Right lobe of liver (tissue), 6 donors: ENCODE measurements around the gene SEC23IP. TPM values are rescaled to one million over a fixed set of nuclear protein-coding genes. Genes with fewer than 3 reads are reported as not detected.
"Not testable (repeated sequence)": the region's sequence is repeated elsewhere in the genome, so short reads cannot be mapped to it uniquely, and the experiment has no call there.

Experiments used
- ATAC-seq, 4 donors: fragments of 200-7000 bp; cut with Tn5 transposase; one replicate each; pipeline ENCODE4 v1.9.1; 2020; ENCODE audit warnings: mild to moderate bottlenecking in 4 of 4, moderate library complexity in 4 of 4
- DNase-seq, 3 donors: peaks; one replicate each; pipeline ENCODE4 v3.0.0-alpha.2; 2020
- H3K27ac ChIP-seq, 3 donors: fragments of 200-600 bp; one replicate each; pipeline ENCODE4 v1.8.0; 2022
- H3K27me3 ChIP-seq, 2 donors: fragments of 200-600 bp; one replicate each; pipeline ENCODE4 v1.8.0; 2022
- H3K36me3 ChIP-seq, 4 donors: fragments of 200-600 bp; sonication (generic) in 1 of 4; one replicate each; pipeline versions ENCODE4 v1.5.1 to v1.8.0; 2017 to 2022; ENCODE audit warnings: control low read depth in 1 of 4
- H3K4me1 ChIP-seq, 4 donors: fragments of 200-600 bp; sonication (generic) in 1 of 4; one replicate each; pipeline versions ENCODE4 v1.5.1 to v1.8.0; 2017 to 2022; ENCODE audit warnings: control low read depth in 1 of 4
- H3K4me3 ChIP-seq, 3 donors: fragments of 200-600 bp; one replicate each; pipeline ENCODE4 v1.8.0; 2022
- H3K9me3 ChIP-seq, 4 donors: fragments of 200-600 bp; sonication (generic) in 1 of 4; one replicate each; pipeline versions ENCODE4 v1.5.1 to v1.8.0; 2017 to 2022; ENCODE audit warnings: control low read depth in 1 of 4
- POLR2A ChIP-seq: fragments of 450-650 bp; IDR thresholded peaks from one replicate; pipeline ENCODE4 v1.6.1; 2017; ENCODE audit warnings: antibody characterized with exemption, mild to moderate bottlenecking
- WGBS: methylation state at CpG from one replicate; pipeline ENCODE4 v1.1.6; 2018; ENCODE audit warnings: low coverage, low lambda C conversion rate; ENCODE audit not compliant: insufficient coverage; ENCODE audit errors: missing lambda C conversion rate; 5-methylcytosine and 5-hydroxymethylcytosine counted together
- intact Hi-C, 2 donors: fragments of 100-400 bp; cut with DNase I; formaldehyde crosslinking; loops; one replicate each; pipeline versions ENCODE4 v1.11.2 to v1.14.1; 2022
- total RNA-seq, 6 experiments: library from RNA; depleted of rRNA in 2 of 6; stranded (reverse); fragments of >200 nt in 2 of 6; fragmentation: NEBNext Ultra II Directional in 3 of 6; extraction: Animal tissue kit (Norgen Biotek cat#: 25700) in 3 of 6; gene quantifications; one replicate each; pipeline versions ENCODE4 v1.1.0 to v1.2.4, GENCODE V29; 2016 to 2023
- TF ChIP-seq, protein P1 (sequence below), 4 donors: fragments of 200-600 bp in 3 of 4; fragments of 450-650 bp in 1 of 4; IDR thresholded peaks; one replicate each; pipeline versions ENCODE4 v1.5.1 to v1.8.0; 2016 to 2022; ENCODE audit warnings: antibody characterized with exemption in 4 of 4, mild to moderate bottlenecking in 2 of 4
- donor health status: DM: no; HTN: yes; CAD: no.
- donor health status: DM: no; HTN: no; CAD: no.
- donor health status: DM: no; HTN: no; CAD: no.
- donor health status: DM: no; HTN: yes; CAD: no.
- donor health status: DM: no; HTN: yes; CAD: no.

The SEC23IP gene
- total RNA-seq, 6 experiments from 2014 or later = 22.2 to 34.9 (median 29.2) TPM

DNA sequence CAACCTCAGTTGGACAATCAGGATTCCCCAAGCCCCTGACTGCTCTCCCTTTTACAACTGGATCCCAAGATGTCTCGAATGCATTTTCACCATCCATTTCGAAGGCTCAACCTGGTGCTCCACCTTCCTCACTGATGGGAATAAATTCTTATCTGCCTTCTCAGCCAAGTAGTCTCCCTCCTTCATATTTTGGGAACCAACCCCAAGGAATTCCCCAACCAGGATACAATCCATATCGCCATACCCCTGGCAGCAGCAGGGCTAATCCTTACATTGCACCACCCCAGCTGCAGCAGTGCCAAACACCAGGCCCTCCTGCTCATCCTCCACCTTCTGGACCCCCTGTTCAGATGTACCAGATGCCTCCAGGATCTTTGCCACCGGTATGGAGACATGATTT lies 6.0 kb downstream of the SEC23IP start:
- H3K27me3 ChIP-seq = no peaks in the 10 kb centered on the region
- TF ChIP-seq, protein P1, sequence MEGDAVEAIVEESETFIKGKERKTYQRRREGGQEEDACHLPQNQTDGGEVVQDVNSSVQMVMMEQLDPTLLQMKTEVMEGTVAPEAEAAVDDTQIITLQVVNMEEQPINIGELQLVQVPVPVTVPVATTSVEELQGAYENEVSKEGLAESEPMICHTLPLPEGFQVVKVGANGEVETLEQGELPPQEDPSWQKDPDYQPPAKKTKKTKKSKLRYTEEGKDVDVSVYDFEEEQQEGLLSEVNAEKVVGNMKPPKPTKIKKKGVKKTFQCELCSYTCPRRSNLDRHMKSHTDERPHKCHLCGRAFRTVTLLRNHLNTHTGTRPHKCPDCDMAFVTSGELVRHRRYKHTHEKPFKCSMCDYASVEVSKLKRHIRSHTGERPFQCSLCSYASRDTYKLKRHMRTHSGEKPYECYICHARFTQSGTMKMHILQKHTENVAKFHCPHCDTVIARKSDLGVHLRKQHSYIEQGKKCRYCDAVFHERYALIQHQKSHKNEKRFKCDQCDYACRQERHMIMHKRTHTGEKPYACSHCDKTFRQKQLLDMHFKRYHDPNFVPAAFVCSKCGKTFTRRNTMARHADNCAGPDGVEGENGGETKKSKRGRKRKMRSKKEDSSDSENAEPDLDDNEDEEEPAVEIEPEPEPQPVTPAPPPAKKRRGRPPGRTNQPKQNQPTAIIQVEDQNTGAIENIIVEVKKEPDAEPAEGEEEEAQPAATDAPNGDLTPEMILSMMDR (IDR thresholded peaks at IDR 0.05) = no peak
- TF ChIP-seq POLR2A = no peak
- H3K4me1 ChIP-seq = peaks cover 0 to 35% (median 15%) of the 10 kb centered on the region in 4 donors
- no peak for DNase-seq
- peaks cover 0 to 21% (median 10%) of the 10 kb centered on the region in 4 donors for H3K36me3 ChIP-seq
- H3K9me3 ChIP-seq = no peaks in the 10 kb centered on the region
- WGBS = 91% methylated on average over 4 of the region's 4 CpGs
- H3K27ac ChIP-seq = no peak overlapping the region
- ATAC-seq = no peak
- intact Hi-C loops = no loop called here
- no peak overlapping the region for H3K4me3 ChIP-seq

DNA sequence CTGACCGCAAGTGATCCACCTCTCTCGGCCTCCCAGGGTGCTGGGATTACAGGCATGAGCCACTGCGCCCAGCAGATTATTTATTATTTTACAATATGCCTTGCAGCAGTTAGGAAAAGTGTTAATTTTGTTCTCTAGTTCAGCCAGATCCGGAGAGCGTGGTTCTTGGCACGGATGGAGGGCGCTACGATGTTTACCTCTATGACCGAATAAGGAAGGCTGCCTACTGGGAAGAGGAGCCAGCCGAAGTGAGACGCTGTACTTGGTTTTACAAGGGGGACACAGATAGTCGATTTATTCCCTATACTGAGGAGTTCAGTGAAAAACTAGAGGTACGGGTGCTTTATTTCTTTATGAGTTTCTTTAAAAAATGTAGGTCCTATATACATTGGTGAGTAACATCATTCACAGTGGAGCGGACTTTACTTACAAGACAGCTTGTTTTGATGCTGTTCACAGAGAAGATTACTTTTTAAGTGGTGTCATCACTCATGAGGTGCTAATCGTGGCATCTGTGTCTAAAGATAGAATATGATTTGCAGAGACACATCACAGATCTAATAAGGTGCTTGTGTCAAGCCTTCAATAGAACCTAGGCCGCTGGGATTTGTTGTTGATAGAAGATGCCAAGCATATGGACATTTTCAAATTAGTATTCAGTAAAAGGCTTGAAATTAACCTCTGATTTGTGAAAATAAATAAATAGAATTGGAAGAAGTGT lies 11.6 kb downstream of the SEC23IP start:
- Histone ChIP-seq H3K4me3 (no peak overlapping the region), H3K27me3 (no peaks in the 10 kb centered on the region), H3K4me1 (no peaks in the 10 kb centered on the region), H3K9me3 (no peaks in the 10 kb centered on the region), H3K36me3 (peaks cover 0 to 57% (median 25%) of the 10 kb centered on the region in 4 donors), H3K27ac (no peak overlapping the region)
- whole genome bisulfite sequencing = 93% methylated on average over 14 of the region's 16 CpGs
- no peak for TF ChIP-seq POLR2A
- TF ChIP-seq, protein P1 (IDR thresholded peaks at IDR 0.05) = no peak
- DNase-seq (no peak), ATAC-seq (no peak)
- intact Hi-C loops = no loop called here

DNA sequence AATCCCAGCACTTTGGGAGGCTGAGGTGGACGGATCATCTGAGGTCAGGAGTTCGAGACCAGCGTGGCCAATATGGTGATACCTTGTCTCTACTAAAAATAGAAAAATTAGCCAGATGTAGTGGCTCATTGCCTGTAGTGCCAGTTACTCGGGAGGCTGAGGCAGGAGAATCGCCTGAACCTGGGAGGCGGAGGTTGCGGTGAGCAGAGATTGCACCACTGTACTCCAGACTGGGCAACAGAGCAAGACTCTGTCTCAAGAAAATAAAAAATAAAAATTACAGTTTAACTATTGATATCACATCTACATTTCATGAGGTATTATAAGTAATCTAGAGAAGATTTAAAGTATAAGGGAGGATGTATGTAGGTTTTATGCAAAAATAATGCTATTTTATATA lies 15.2 kb downstream of the SEC23IP start:
- H3K9me3 ChIP-seq, ATAC-seq, H3K4me1 ChIP-seq, DNase-seq, H3K27ac ChIP-seq, H3K4me3 ChIP-seq, intact Hi-C loops, H3K27me3 ChIP-seq: not testable (repeated sequence)
- WGBS = 94% methylated on average over 7 of the region's 7 CpGs
- peaks cover 0 to 73% (median 29%) of the 10 kb centered on the region in 4 donors for H3K36me3 ChIP-seq

DNA sequence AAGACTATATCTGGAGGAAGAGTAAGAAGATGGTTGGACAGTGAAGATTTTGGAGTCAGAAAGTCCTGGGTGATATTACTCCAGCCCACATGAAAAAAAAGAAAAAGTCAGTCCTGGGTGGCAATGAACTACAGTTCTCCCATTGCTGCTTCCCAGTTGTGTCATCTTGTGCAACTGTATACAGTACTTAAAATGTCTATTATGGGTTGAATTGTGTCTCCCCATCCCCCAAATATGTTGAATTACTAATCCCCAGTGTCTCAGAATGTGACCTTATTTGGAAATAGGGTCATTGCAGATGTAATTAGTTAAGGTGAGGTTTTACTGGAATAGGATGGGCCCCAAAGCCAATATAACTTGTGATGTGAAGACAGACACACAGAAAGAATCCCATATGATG lies 15.6 kb downstream of the SEC23IP start:
- TF ChIP-seq, protein P1 (IDR thresholded peaks at IDR 0.05) = no peak
- TF ChIP-seq POLR2A = no peak
- DNase-seq = no peak
- intact Hi-C loops = no loop called here
- Histone ChIP-seq H3K36me3 (peaks cover 0 to 73% (median 27%) of the 10 kb centered on the region in 4 donors), H3K4me1 (no peaks in the 10 kb centered on the region), H3K4me3 (no peak overlapping the region), H3K27me3 (no peaks in the 10 kb centered on the region), H3K9me3 (no peaks in the 10 kb centered on the region), H3K27ac (no peak overlapping the region)
- ATAC-seq = no peak

DNA sequence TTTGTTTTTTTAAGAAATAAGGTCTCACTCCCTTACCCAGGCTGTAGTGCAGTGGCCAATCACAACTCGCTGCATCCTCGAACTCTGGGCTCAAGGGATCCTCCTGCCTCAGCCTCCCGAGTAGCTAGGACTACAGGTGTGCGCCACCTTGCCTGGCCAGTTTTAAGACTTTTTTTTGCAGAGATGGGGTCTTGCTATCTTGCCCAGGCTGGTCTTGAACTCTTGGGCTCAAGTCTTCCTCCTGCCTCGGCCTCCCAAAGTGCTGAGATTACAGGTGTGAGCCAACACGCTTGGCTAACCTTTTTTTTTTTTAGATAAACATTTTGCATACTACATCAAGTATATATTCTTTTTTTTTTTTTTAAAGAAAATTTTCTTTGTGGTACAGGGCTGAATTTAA lies 18.2 kb downstream of the SEC23IP start:
- H3K27ac ChIP-seq = no peak overlapping the region
- ATAC-seq = no peak
- H3K27me3 ChIP-seq = no peaks in the 10 kb centered on the region
- 100% methylated on average over 6 of the region's 6 CpGs for WGBS
- TF ChIP-seq, protein P1 (IDR thresholded peaks at IDR 0.05) = no peak
- no peak for TF ChIP-seq POLR2A
- H3K4me3 ChIP-seq = no peak overlapping the region
- H3K9me3 ChIP-seq = no peaks in the 10 kb centered on the region
- peaks cover 0 to 63% (median 20%) of the 10 kb centered on the region in 4 donors for H3K36me3 ChIP-seq
- intact Hi-C loops = no loop called here
- no peak for DNase-seq
- H3K4me1 ChIP-seq = no peaks in the 10 kb centered on the region
